GM12878 (cell line): Measurements from ENCODE around the gene AKT3. TPM values are rescaled to one million over a fixed set of nuclear protein-coding genes. Genes with fewer than 3 reads are reported as not detected.

ENCODE experiments used
- ATAC-seq: fragments of 200-7000 bp; cut with Tn5 transposase; 3 replicates; pipeline ENCODE4 v1.9.1; 2020; ENCODE audit warnings: mild to moderate bottlenecking, moderate library complexity
- BruUV-seq: library from RNA; stranded (reverse); fragments of 400-500 nt; replicated peaks from 2 replicates; lab custom pipeline; 2021; lab: Mats Ljungman, UMichigan
- CTCF ChIA-PET: fragments of 300-600 bp; sonication (Branson Sonifier 250); formaldehyde crosslinking; extraction: SDS; loops from one replicate; lab custom pipeline; 2021; ENCODE audit warnings: inconsistent platforms; lab: Yijun Ruan, JAX
- POLR2A ChIA-PET: fragments of 350-600 bp; formaldehyde crosslinking; extraction: SDS; loops from one replicate; lab custom pipeline; 2021; ENCODE audit warnings: inconsistent platforms; lab: Charles Lee
- RAD21 ChIA-PET: fragments of 300-600 bp; sonication (Branson Sonifier 250); formaldehyde crosslinking; loops from one replicate; lab custom pipeline; 2023; ENCODE audit warnings: antibody characterized with exemption; ENCODE audit not compliant: unreplicated experiment; lab: Charles Lee
- SMC1A ChIA-PET: fragments of 300-600 bp; sonication (Branson Sonifier 250); formaldehyde crosslinking; loops from one replicate; lab custom pipeline; 2023; ENCODE audit not compliant: unreplicated experiment, uncharacterized antibody; lab: Charles Lee
- DNase-seq: peaks from one replicate; pipeline ENCODE4 v3.0.0-alpha.2; 2011; ENCODE audit warnings: low read depth, low spot score
- FAIRE-seq: peaks from 3 replicates; lab custom pipeline; 2011; peaks lifted over from hg19 to GRCh38; lab: Jason Lieb, UNC
- H2AFZ ChIP-seq: 2 replicates; pipeline ENCODE4 v1.6.0; 2011; ENCODE audit warnings: low read depth, low read length, control low read depth; ENCODE audit not compliant: control insufficient read depth
- H3K27ac ChIP-seq: 2 replicates; pipeline ENCODE4 v1.5.1; 2011; ENCODE audit warnings: control low read depth; ENCODE audit not compliant: control insufficient read depth, insufficient read depth
- H3K27me3 ChIP-seq, 2 experiments: replicated peaks in 1 of 2; 2 replicates each; pipeline versions ENCODE4 v1.6.0 to v1.6.1; 2011; ENCODE audit warnings: low read length in 1 of 2; ENCODE audit not compliant: control insufficient read depth in 2 of 2, insufficient read depth in 2 of 2
- H3K36me3 ChIP-seq, 2 experiments: 2 replicates each; pipeline ENCODE4 v1.5.1; 2011; ENCODE audit warnings: low read length in 1 of 2; ENCODE audit not compliant: control insufficient read depth in 2 of 2, insufficient read depth in 2 of 2
- H3K4me1 ChIP-seq: 2 replicates; pipeline ENCODE4 v1.6.1; 2011; ENCODE audit warnings: mild to moderate bottlenecking, low read length, moderate library complexity, mixed read lengths; ENCODE audit not compliant: control insufficient read depth, insufficient read depth
- H3K4me2 ChIP-seq: 2 replicates; pipeline ENCODE4 v1.6.0; 2011; ENCODE audit warnings: control low read depth; ENCODE audit not compliant: control insufficient read depth, insufficient read depth
- H3K4me3 ChIP-seq: fragments of 200-600 bp; sonication (generic); 2 replicates; pipeline ENCODE4 v1.5.1; 2016
- H3K79me2 ChIP-seq: 2 replicates; pipeline ENCODE4 v1.6.0; 2011; ENCODE audit warnings: low read length; ENCODE audit not compliant: control insufficient read depth, insufficient read depth
- H3K9ac ChIP-seq: 2 replicates; pipeline ENCODE4 v1.8.0; 2011; ENCODE audit warnings: low read length, control low read depth, mixed read lengths; ENCODE audit not compliant: control insufficient read depth, insufficient read depth
- H3K9me3 ChIP-seq: replicated peaks from 3 replicates; pipeline ENCODE4 v1.5.1; 2011; ENCODE audit warnings: mild to moderate bottlenecking, low read length; ENCODE audit not compliant: control insufficient read depth, insufficient read depth
- H4K20me1 ChIP-seq: 2 replicates; pipeline ENCODE4 v1.6.0; 2011; ENCODE audit not compliant: control insufficient read depth, insufficient read depth
- ASH2L ChIP-seq: fragments of 300-600, 200-600 bp; sonication (generic); IDR thresholded peaks from 2 replicates; pipeline ENCODE4 v1.6.1; 2017; ENCODE audit warnings: low read depth, mild to moderate bottlenecking, borderline replicate concordance
- BRCA1 ChIP-seq: IDR thresholded peaks from 2 replicates; pipeline ENCODE4 v1.6.1; 2011; ENCODE audit warnings: low read depth, low read length, improper control_type of control experiment
- E2F8 ChIP-seq: fragments of 450-650 bp; IDR thresholded peaks from 2 replicates; pipeline ENCODE4 v1.6.1; 2018; ENCODE audit warnings: mild to moderate bottlenecking, low read depth, moderate library complexity; ENCODE audit not compliant: partially characterized antibody
- KDM1A ChIP-seq: fragments of 200-600 bp; sonication (generic); IDR thresholded peaks from 2 replicates; pipeline ENCODE4 v1.6.1; 2016; ENCODE audit warnings: borderline replicate concordance
- MLLT1 ChIP-seq: fragments of 450-650 bp; IDR thresholded peaks from 2 replicates; pipeline ENCODE4 v1.6.1; 2016; ENCODE audit warnings: mild to moderate bottlenecking
- PBX3 ChIP-seq: IDR thresholded peaks from 2 replicates; pipeline ENCODE4 v1.6.1; 2011; ENCODE audit warnings: mild to moderate bottlenecking, low read depth, low read length, moderate library complexity; ENCODE audit not compliant: insufficient replicate concordance
- RELB ChIP-seq: fragments of 450-650 bp; IDR thresholded peaks from 2 replicates; pipeline ENCODE4 v1.6.1; 2017; ENCODE audit warnings: low read depth, mild to moderate bottlenecking, moderate library complexity
- REST ChIP-seq: IDR thresholded peaks from 2 replicates; pipeline ENCODE4 v1.6.1; 2012; ENCODE audit warnings: mild to moderate bottlenecking, low read depth, low read length
- RUNX3 ChIP-seq: IDR thresholded peaks from 2 replicates; pipeline ENCODE4 v1.6.1; 2012; ENCODE audit warnings: low read length, inconsistent platforms
- SUZ12 ChIP-seq: fragments of 200-600 bp; sonication (generic); IDR thresholded peaks from one replicate; pipeline ENCODE4 v1.6.1; 2018; ENCODE audit warnings: antibody characterized with exemption, mild to moderate bottlenecking; ENCODE audit not compliant: unreplicated experiment
- ZBED1 ChIP-seq: IDR thresholded peaks from 2 replicates; pipeline ENCODE4 v1.6.1; 2016; ENCODE audit warnings: borderline replicate concordance
- in situ Hi-C: fragments of 300-500 bp; cut with MboI; formaldehyde crosslinking; loops from 9 replicates; pipeline ENCODE4 v1.14.3; 2018; ENCODE audit warnings: mixed read lengths
- intact Hi-C: fragments of 100-400 bp; cut with micrococcal nuclease; formaldehyde crosslinking; loops from one replicate; pipeline ENCODE4 v1.14.2; 2022; ENCODE audit not compliant: unreplicated experiment
- polyA plus RNA-seq, 11 experiments: library from polyadenylated mRNA; depleted of rRNA in 4 of 11; unstranded in 6 of 11; stranded (reverse) in 5 of 11; fragments of >200 nt; fragmentation: Nextera tagmentation in 4 of 11; fragmentation: Illumina TruSeq in 1 of 11; extraction: Ambion mirVana in 4 of 11; extraction: Trizol in 1 of 11; gene quantifications; 1 replicate in 1 of 11; 2 replicates in 10 of 11; pipeline versions ENCODE4 v1.2.1 to v1.2.3, GENCODE V29; 2011 to 2016; ENCODE audit warnings: inconsistent platforms in 2 of 11, missing spikeins in 2 of 11, low read depth in 1 of 11
- total RNA-seq, 4 experiments: library from RNA; depleted of rRNA in 3 of 4; stranded (reverse); fragments of >200 nt in 3 of 4; fragmentation: Illumina TruSeq in 1 of 4; extraction: Trizol in 1 of 4; gene quantifications; 2 replicates each; pipeline versions ENCODE4 v1.2.1 to v1.2.3, GENCODE V29; 2013 to 2021

AKT3 gene
- total and polyA plus RNA-seq, 10 of the 15 experiments (the other 5 are each of a cell fraction or from before 2014, with no cell fraction given): 0.03 to 0.56 (median 0.19) TPM

- TF ChIP-seq REST (no peak), MLLT1 (no peak), ASH2L (no peak)
- TF ChIP-seq, all 136 proteins: peak for 0
These were observed 101.8 kb downstream of the AKT3 start (continued) for GRCh38 chr1:243748227-243748626.

GRCh38 chr1:243746751-243747150 lies 103.3 kb downstream of the AKT3 start:
- POLR2A ChIA-PET: no interaction called here
- FAIRE-seq: no peak
- Histone ChIP-seq H3K9me3 (no peaks in the 10 kb centered on the region), H3K4me1 (no peaks in the 10 kb centered on the region), H3K9ac (no peak overlapping the region), H3K4me3 (no peak overlapping the region), H3K4me2 (no peak overlapping the region), H3K79me2 (no peaks in the 10 kb centered on the region), H3K36me3 (no peaks in the 10 kb centered on the region), H3K27me3 (no peaks in the 10 kb centered on the region), H3K27ac (no peak overlapping the region), H2AFZ (no peak overlapping the region), H4K20me1 (no peaks in the 10 kb centered on the region)
- intact Hi-C loops: loop anchor here (5.0 kb wide), 2 partner anchors 149 to 339 kb away; no protein-coding TSS in a partner anchor
- in situ Hi-C loops: loop anchor here (10.0 kb wide), 1 partner anchor 402 kb away; no protein-coding TSS in a partner anchor
- CTCF ChIA-PET: interaction anchor here (0.7 to 3.1 kb wide), 5 partner anchors 35 to 553 kb away, joined by 3 to 12 read pairs (median 3); no protein-coding TSS in a partner anchor
- SMC1A ChIA-PET: interaction anchor here (1.6 to 2.5 kb wide), 4 partner anchors 15 to 403 kb away, joined by 6 to 17 read pairs (median 10); no protein-coding TSS in a partner anchor
- no peak for DNase-seq
- no TSS peak for BruUV-seq
- RAD21 ChIA-PET: interaction anchor here (1.3 to 2.3 kb wide), 3 partner anchors 21 to 403 kb away, joined by 3 to 11 read pairs (median 6); no protein-coding TSS in a partner anchor
- no peak for ATAC-seq
- TF ChIP-seq BRCA1 (no peak), PBX3 (no peak), SUZ12 (no peak), RUNX3 (no peak), KDM1A (no peak), RELB (no peak), ZBED1 (no peak), E2F8 (no peak)
